Right atrium auricular region (tissue), 2 donors: ENCODE results near the gene BMPR1B. TPM values are rescaled to one million over a fixed set of nuclear protein-coding genes. Genes with fewer than 3 reads are reported as not detected.

Experiments
- DNase-seq: peaks from one replicate; pipeline ENCODE4 v3.0.0-alpha.2; 2019; ENCODE audit warnings: low spot score
- H3K27ac ChIP-seq, 2 donors: fragments of 200-600 bp; sonication (generic); 1 replicate in 1 of 2; 2 replicates in 1 of 2; pipeline ENCODE4 v1.5.1; 2016 to 2019
- H3K27me3 ChIP-seq, 2 donors: fragments of 200-600 bp; sonication (generic); one replicate each; pipeline versions ENCODE4 v1.5.1 to v1.6.0; 2017 to 2019
- H3K36me3 ChIP-seq: fragments of 200-600 bp; sonication (generic); one replicate; pipeline ENCODE4 v1.5.1; 2016
- H3K4me1 ChIP-seq, 2 donors: fragments of 200-600 bp; sonication (generic); one replicate each; pipeline versions ENCODE4 v1.5.1 to v1.6.0; 2017 to 2019
- H3K4me3 ChIP-seq, 2 donors: fragments of 200-600 bp; sonication (generic); 1 replicate in 1 of 2; 2 replicates in 1 of 2; pipeline ENCODE4 v1.5.1; 2017 to 2019; ENCODE audit warnings: mild to moderate bottlenecking in 1 of 2, moderate library complexity in 1 of 2
- H3K9me3 ChIP-seq, 2 donors: fragments of 200-600 bp; sonication (generic); one replicate each; pipeline ENCODE4 v1.5.1; 2019
- CTCF ChIP-seq, 2 donors: fragments of 200-600 bp; sonication (generic); IDR thresholded peaks; one replicate each; pipeline ENCODE4 v1.5.1; 2019; ENCODE audit warnings: antibody characterized with exemption in 2 of 2
- total RNA-seq, 2 donors: library from RNA; depleted of rRNA; stranded (reverse); fragments of >200 nt; gene quantifications; one replicate each; pipeline ENCODE4 v1.1.0, GENCODE V29; 2016

The BMPR1B gene
- total RNA-seq, 2 donors from 2014 or later, result 0.82 to 1.4 TPM

GRCh38 chr4:94913316-94913715 is 155.6 kb downstream of the BMPR1B start:
- H3K27ac ChIP-seq, result no peak overlapping the region

GRCh38 chr4:94917146-94917545 is 159.4 kb downstream of the BMPR1B start:
- Histone ChIP-seq H3K27ac (no peak overlapping the region), H3K4me3 (no peak overlapping the region), H3K36me3 (no peaks in the 10 kb centered on the region), H3K27me3 (no peaks in the 10 kb centered on the region), H3K4me1 (no peaks in the 10 kb centered on the region), H3K9me3 (peaks cover 0 to 21% of the 10 kb centered on the region in 2 donors)
- DNase-seq, result no peak
- no peak for TF ChIP-seq CTCF (IDR thresholded peaks at IDR 0.05)

More at GRCh38 chr4:94913316-94913715, 155.6 kb downstream of the BMPR1B start:
- H3K36me3 ChIP-seq, result no peaks in the 10 kb centered on the region
- DNase-seq, result no peak
- H3K9me3 ChIP-seq, result peaks cover 0 to 21% of the 10 kb centered on the region in 2 donors
- H3K4me3 ChIP-seq, result no peak overlapping the region
- H3K4me1 ChIP-seq, result no peaks in the 10 kb centered on the region
- no peaks in the 10 kb centered on the region for H3K27me3 ChIP-seq
- TF ChIP-seq CTCF (IDR thresholded peaks at IDR 0.05), result no peak

- TF ChIP-seq CTCF (IDR thresholded peaks at IDR 0.05), result no peak
- Histone ChIP-seq H3K36me3 (no peaks in the 10 kb centered on the region), H3K9me3 (peaks cover 0 to 21% of the 10 kb centered on the region in 2 donors), H3K4me3 (no peak overlapping the region), H3K27ac (no peak overlapping the region), H3K27me3 (no peaks in the 10 kb centered on the region), H3K4me1 (no peaks in the 10 kb centered on the region)
- no peak for DNase-seq
Observed at GRCh38 chr4:94918543-94918942, 160.8 kb downstream of the BMPR1B start.

- Histone ChIP-seq H3K9me3 (peaks cover 0 to 21% of the 10 kb centered on the region in 2 donors), H3K36me3 (no peaks in the 10 kb centered on the region), H3K4me3 (no peak overlapping the region), H3K27ac (no peak overlapping the region), H3K27me3 (no peaks in the 10 kb centered on the region), H3K4me1 (no peaks in the 10 kb centered on the region)
- no peak for TF ChIP-seq CTCF (IDR thresholded peaks at IDR 0.05)
- DNase-seq, result no peak
Observed at GRCh38 chr4:94920369-94920768, 162.6 kb downstream of the BMPR1B start.

GRCh38 chr4:94924566-94924965 is 166.8 kb downstream of the BMPR1B start:
- Histone ChIP-seq H3K9me3 (no peaks in the 10 kb centered on the region), H3K36me3 (no peaks in the 10 kb centered on the region), H3K4me3 (no peak overlapping the region), H3K27ac (no peak overlapping the region), H3K4me1 (no peaks in the 10 kb centered on the region), H3K27me3 (no peaks in the 10 kb centered on the region)
- DNase-seq, result no peak
- TF ChIP-seq CTCF (IDR thresholded peaks at IDR 0.05), result no peak

GRCh38 chr4:94925764-94926347 is 168.1 kb downstream of the BMPR1B start:
- H3K27me3 ChIP-seq, result no peaks in the 10 kb centered on the region
- H3K27ac ChIP-seq, result no peak overlapping the region
- no peak overlapping the region for H3K4me3 ChIP-seq
- H3K9me3 ChIP-seq, result no peaks in the 10 kb centered on the region
- TF ChIP-seq CTCF (IDR thresholded peaks at IDR 0.05), result no peak
- H3K4me1 ChIP-seq, result no peaks in the 10 kb centered on the region
- DNase-seq, result no peak
- no peaks in the 10 kb centered on the region for H3K36me3 ChIP-seq
